D341Med (cell line): Measurements from ENCODE around the gene PRAF2.

Source experiments
- DNase-seq: peaks from one replicate; pipeline ENCODE4 v3.0.0; 2012; ENCODE audit warnings: low spot score

Gene PRAF2, protein sequence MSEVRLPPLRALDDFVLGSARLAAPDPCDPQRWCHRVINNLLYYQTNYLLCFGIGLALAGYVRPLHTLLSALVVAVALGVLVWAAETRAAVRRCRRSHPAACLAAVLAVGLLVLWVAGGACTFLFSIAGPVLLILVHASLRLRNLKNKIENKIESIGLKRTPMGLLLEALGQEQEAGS

DNA sequence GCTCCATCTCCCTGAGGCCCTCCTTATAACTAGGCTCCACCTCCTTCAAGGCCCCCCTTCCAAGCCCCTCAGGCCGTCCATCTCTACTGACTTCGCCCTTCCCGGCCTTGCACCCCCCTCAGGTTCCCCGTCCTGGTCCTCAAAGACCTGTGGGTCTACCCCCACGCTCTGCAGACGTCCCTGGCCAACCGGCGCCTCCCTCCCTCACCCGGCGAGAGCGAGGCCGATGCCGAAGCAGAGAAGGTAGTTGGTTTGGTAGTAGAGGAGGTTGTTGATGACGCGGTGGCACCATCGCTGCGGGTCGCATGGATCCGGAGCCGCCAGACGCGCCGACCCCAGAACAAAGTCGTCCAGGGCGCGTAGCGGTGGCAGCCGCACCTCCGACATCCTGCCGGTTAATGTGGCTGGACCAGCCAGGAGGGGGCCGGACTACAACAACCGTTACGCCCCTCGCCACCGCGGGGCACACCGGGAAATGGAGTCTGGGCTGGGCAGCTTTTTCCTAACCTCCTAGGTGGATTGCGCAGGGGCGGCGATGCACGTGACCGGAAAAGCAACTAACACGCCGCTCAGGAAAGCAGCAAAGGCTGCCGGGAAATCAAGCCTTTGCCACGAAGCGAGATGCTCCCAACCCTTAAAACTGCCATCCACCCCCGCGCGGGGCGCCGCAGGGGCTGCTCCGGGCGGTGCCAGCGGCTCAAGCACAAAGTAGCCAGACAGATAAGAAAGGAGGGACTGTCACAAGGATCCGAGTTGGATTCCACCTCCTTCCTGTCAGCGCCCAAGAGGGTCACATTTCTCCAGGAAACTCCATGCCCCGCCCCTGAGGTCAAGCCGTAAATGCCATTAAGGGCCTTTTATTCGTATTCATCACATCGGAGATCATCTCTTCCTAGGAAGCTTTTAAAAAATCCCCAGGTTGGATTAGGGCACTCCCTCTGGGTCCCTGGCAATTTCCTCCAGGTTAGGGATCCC, at the start of gene PRAF2:
TSS of gene PRAF2 (minus strand) at position 402 of the 975 bp plus-strand sequence. CDS start at position 387, 15 bp downstream.
- DNase-seq, result peak; percentile 91

DNA sequence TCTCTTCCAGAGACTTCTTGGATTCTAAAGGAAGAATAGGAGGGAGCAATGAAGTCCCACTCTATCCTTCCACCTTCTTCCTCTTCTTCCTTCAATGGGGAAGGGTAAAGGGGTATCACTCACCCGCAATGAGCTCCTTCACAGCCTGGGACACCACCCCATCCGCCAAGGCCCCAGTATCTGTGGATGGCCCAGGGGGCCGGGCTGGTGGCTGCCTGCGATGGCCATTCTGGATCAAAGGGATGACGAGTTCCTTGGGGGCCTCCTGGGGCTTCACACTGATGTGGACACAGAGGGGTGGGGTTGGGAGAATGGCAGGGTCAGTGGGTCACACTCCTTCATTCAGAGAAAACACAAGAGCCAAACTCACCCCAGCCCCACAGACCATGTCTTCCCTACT, 48.7 kb upstream of the PRAF2 start:
- DNase-seq, result no peak

DNA sequence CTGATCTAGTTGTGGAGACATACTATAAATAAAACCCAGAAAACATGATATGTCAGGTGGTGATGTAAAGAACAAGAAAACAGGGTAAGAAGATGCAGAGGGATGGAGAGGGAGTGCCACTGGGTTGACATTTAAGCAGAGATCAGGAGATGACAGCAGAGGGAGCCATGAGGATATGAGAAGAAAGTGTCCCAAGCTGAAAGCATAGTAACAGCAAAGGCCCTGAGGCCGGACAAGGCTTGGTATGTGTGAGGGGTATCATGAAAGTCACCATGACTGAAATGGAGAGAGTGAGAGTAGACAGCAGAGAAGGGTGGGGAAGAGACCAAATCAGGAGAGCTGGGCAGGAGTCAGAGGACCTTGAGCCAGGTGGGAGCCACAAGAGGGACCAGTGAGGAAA, 46.3 kb upstream of the PRAF2 start:
- no peak for DNase-seq

DNA sequence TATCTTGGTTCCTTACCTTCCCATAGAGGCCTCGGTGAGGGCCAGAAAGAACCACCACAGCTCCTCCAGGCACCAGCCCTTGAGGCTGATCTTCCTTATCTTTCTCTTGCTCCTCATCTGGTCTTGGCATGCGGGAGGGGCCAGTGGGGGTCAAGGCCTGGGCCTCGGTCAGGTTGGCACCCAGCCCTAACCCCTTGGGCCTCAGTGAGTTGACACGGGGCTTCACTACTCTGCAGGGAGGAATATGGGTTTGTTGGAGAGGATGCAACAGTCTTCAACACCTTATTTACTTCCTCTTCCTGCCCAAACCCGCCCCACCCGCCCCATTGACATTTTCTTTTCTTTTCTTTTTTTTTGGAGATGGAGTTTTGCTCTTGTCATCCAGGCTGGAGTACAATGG, 43.8 kb upstream of the PRAF2 start:
- no peak for DNase-seq

DNA sequence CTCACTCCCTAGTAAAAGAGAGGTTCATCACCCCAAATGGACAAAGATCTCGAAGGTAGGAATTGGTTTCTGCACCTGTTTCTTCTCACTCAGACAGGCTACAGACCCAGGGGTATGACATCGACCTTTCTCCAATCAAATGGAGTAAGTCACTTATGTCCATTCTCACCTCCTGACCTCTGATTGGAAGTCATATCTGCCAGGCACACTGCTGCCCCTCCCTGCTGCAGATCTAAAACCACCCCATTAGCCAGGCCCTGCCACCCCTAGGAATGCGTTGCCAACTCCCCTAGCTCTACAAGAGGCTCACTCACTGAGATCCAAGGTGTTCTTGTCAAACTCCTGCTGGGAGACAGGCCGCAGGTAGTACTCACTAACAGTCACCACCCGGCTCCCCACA, 42.9 kb upstream of the PRAF2 start:
- no peak for DNase-seq

DNA sequence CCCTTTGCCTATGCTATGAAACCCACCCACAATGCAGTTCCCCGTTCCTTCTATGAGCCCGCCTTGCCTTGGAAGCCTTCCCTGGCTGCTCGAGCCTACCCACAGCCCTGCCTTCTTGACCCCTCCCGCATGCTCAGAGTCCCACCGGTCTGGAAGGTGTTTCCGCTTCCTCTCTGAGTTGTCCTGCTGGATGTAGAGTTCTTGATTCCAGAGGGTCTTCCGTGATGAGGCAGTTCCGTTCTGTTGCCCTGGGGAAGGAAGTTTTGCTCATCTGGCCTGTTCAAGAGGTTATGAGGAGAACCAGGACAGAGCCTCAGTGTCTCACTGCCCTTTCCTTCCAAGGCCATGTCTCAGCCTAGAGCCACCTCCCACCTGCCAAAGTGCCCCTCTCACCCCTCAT, 42.3 kb upstream of the PRAF2 start:
- DNase-seq, result no peak

DNA sequence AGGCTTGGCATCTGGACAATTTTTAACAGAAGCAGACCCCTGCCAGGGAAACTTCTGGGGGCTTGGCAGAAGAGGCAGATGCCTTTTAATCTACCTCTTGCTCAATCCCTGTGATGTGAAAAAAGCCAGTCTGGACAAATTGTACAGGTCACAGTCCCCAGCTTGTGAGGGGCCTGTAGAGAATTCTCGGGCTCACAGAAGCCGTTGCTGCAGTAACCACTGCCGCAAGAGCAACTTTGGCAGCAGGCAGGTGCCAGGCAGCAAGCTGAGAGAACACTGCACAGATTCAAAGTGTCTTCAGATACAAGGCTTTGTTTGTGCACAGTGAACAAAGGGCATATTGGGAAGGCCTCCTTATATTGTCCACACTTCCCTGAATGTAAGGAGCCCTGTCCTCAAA, 38.0 kb upstream of the PRAF2 start:
- DNase-seq, result no peak

DNA sequence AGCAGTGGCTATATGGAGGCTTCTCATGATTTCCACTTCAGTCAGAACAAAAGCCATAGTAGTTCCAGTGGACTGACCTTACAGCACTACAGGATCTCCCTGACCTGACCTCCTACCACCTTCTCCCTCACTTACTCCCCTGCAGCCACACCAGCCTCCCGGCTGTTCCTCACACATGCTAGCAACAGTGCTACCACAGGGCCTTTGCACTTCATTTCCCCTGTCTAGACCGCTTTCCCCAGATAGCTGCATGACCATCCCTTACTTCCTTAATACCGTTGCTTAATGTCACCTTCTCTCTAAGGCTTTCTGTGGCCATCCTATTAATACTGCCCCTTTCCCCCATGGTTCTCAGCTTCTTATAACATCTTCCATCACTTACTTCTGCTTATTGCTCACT, 36.6 kb upstream of the PRAF2 start:
- DNase-seq, result no peak

DNA sequence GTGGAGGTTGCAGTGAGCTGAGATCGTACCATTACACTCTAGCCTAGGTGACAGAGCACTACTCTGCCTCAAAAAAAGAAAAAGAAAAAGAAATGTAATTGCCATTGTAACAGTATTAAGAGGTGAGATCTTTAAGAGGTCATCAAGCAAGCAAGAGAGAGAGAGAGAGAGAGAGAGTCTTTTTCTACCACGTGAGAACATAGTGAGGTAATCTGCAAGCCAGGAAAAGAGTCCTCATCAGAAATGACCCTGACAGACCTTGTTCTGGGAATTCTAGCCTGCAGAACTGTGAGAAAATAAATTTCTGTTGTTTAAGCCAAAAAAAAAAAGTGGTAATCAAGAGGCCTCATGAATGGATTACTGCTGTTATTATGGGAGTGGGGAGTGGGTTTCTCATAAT, 34.8 kb upstream of the PRAF2 start:
- no peak for DNase-seq

DNA sequence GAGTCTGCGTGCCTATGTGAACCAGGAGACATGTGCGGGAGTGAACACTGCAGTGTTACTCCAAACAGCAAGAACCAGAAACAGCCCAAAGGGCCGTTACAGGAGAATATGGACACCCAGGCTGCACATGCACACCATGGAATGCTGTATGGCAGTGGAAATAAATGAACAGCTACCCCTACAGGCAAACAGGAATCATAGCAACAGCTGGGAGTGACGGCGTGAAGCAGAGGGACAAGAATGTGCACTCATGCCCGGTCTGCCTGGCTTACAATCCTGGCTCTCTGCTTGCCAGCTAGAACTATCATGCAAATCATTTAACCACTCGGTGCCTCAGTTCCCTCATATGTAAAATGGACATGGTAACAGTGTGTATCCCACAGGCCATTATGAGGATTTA, 33.1 kb upstream of the PRAF2 start:
- DNase-seq, result peak; percentile 63

DNA sequence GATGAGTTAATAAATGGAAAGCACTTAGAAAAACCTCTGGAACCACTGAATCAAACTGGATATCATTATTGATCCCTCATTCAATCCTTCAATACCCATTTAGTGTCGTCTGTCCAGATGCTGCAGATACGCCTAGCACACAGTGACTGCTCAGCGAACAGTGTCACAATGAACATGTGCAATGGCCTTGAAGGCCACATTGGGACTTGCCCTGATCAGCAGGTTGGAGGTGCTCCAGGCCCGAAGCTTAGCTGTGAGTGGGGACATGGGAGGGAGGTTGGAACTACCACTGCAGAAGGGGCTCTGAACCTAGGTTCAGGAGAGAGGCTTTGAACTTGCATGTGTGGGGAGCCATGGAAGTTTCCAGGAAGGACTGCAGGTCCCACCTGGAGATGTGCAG, 32.5 kb upstream of the PRAF2 start:
- DNase-seq, result no peak

DNA sequence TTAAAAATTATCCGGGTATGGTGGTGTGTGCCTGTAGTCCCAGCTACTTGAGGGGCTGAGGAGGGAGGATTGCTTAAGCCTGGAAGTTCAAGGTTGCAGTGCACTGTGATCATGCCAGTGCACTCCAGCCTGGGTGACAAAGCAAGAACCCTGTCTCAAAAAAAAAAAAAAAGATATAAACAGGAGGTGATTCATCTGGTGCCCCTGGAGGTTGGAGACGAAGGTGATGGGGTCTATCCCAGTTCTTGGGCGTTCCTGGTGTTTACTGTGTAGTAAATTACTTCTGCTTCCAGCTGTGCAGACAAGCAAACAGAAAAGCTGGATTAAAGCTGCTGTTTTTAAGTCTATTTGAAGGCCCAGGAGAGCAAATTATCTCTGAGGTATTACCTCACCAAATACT, 29.8 kb upstream of the PRAF2 start:
- no peak for DNase-seq

DNA sequence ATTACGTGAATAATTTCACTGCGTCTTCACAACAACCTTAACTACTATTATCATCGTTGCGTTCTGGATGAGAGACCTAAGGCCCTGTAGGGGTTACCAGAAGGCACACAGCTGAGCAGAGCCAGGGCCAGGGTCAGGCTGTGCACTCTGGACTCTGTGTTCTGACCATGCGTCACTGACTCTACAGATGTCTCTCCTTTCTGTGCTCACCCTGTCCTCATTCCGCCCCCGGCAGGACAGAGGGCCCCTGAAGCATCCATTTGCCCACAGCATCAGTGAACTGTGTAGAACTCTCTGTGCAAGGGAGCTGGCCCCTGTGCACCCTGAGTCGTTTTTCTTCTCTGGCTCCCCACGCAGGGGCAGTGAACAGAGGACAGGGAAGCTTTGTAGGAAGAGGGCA, 28.4 kb upstream of the PRAF2 start:
- DNase-seq, result no peak

DNA sequence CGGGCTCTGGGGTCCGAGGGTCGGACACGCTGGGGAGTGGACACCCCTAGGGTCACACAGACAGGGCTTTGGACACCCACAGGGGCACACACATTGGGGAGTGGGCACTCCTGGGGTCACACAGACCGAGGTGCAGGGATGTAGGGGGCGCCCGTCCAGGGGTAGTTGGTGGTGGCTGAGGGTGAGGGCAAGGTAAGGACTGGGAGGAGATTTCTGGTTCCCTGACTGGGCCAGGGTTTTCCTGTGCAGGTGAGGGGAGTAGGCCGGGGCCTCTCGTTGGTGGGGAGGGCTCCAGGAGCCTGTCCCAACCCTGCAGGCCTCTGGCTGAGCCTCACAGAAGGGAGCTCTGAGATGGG, 27.8 kb upstream of the PRAF2 start:
- DNase-seq, result peak; percentile 24

DNA sequence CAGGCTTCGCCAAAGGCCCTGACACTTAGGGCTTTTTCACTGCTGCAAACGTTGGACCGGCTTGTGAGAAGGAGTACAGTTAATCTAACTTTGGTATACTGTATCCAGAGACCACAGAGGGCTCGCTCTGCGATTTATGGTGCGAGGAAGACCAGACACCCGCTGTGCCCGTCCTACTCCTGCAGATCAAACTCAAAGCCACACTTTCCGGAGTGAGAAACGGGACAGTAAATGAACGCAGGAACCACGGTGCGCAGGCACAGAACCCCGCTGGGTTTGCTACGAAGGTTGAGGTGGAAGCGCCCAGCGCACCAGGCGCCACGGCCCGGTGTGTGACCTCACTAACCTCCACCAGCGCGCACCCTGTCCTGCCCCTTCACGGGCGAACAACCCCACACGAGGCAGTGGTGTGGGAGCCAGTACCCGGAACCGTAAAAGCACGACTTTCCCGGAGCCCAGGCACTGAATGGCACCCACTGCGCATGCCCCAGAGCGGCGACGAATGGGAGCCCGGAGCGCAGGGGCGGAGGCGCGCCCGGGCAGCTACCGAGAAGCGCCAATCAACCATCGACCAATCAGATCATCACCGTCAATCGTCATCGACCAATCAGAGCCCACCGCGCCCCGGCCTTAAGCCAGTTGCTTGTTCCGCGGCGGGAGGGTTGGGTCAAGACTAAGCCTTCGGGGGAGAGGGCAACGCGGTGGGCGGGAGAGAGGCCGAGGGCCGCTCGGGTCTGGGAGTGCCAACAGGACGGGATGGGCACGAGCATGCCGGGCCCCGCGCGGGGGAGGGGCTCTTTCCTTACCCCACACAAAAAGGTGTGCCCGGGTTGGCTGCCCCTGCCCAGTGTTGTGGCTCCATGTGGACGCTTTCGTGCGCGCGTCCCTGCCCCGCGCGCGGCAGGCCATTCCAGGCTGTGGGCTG, 27.2 kb upstream of the PRAF2 start:
- DNase-seq, result peak; percentile 98

DNA sequence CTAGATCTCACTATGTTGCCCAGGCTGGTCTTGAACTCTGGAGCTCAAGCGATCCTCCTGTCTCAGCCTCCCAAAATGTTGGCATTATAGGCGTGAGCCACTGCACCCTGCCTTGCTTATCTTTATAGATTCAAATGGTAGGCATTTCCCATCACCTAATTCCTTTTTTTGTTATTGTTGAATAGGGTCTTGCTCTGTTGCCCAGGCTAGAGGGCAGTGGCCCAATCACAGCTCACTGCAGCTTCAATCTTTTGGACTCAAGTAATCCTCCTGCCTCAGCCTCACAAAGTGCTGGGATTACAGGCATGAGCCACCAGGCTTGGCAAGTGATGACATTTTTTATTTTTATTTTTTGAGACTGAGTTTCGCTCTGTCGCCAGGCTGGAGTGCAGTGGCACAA, 22.6 kb upstream of the PRAF2 start:
- DNase-seq, result no peak

DNA sequence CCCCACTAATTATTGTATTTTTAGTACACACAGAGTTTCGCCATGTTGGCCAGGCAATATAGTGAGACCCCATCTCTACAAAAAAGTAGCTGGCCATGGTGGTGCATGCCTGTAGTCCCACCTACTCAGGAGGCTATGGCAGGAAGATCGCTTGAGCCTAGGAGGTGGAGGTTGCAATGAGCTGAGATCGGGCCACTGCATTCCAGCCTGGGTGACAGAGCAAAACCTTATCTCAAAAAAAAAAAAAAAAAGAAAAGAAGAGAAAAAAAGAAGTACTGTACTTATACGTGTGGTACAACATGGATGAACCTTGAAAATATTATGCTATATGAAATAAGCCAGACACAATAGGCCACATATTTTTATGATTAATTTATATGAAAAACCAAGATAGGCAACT, 15.8 kb upstream of the PRAF2 start:
- DNase-seq, result no peak

DNA sequence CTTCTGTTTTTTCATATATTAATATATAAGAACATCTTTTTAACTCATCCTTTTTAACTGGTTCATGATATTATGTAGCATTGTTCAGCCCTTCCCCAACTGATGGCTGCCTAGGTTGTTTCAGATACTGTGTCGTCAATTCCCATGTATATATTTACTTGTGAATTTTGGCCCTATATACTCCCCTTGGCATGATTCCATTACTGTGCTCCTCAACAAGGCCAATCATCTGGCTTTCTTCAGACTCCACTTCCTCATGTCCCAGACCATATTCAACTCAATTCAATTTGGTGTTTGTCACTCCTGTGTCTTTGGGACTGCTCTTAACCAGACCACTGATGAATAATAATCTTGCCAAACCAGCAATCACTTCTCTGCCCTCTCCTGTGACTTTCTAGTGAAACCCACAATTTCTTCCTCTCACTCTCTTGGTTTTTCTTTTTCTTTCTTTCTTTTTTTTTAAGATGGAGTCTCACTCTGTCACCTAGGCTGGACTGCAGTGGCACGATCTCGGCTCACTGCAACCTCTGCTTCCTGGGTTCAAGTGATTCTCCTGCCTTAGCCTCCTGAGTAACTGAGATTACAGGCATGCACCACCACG, 8.6 kb upstream of the PRAF2 start:
- no peak for DNase-seq

DNA sequence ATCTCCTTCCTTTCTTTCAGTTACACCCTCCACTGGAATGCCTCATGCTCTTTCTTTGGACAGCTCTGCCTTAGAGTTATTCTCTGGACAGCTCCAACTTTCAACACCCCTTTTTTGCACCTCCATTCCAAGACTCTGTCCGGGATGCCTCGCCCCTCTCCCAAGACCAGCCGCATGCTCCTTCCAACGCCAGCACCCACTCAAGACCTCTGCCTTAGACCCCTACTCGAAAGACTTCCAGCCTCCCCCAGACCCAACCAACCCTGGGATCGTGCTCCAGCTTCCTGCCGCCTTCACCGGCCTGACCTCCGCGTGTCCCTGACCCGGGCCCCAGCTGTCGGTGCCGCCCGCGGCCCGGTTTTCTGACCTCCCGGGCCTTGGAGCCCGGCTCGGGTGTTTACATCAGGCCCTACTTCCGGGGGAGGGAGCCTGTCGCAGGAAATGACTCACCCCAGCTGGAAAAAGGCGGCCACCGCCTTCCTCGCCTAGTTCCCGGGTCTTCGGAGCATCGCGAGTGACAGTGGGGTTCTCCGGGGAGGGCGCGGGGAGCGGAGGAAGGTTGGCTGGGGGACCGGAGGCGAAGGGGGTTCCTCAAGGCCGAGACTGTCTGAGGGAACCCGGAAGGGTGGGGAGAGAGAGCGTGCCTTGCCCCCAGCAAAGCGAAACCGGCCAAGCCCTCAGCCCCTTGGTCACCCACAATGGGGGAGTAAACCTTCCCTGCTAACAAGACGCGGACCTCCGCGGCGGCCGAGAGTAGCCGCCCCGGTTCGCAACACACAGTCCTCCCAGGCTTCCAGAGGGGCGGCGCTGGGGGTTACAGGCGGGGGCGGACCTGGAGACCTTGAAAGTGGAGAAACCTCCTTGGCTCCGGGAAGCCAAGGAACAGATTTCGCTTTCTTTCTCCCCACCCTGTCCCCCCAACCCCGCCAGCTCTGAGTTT, 6.0 kb upstream of the PRAF2 start, which contains the start of gene WDR45:
TSS of gene WDR45 (minus strand) at position 399 of the 940 bp plus-strand sequence. CDS start 1,792 bp downstream, outside the sequence.
- DNase-seq, result peak; percentile 81

DNA sequence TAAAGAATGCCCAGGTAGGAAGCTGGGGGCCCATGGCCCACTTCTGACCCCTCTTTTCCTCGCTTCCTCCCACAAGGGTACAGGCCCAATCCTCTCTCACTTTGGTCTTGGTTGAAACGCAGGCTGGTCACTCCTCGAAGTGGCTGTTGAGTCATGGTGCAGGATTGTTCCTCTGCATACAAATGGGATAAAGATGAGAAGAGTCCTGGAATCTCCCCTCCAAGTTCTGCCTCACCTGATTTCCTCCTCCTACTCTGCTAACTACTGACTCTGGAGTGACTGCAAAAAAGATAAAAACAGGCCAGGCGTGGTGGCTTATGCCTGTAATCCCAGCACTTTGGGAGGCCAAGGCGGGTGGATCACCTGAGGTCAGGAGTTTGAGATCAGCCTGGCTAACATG, 4.1 kb upstream of the PRAF2 start:
- DNase-seq, result no peak

DNA sequence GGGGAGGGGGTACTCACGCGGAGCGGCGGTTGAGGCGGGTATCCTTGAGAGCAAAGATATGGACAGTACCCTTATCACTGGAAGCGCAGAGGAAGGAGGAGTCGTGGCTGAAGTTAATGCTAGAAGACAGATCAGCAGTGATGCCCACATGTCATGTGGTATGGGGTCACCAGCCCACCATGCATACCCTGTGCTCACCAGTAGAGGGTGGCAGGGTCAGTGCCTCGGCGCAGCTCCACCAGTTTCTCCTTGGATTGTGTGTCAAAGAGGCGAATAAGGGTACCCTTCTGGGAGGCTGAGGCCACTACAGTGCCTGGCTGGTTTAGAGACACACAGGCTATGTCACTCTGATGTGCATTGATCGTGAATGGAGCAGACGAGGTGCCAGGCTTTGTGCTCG, 1.5 kb upstream of the PRAF2 start:
- no peak for DNase-seq
